OCI-LY7 (cell line): ENCODE data around the gene RCOR1. TPM values are rescaled to one million over a fixed set of nuclear protein-coding genes. Genes with fewer than 3 reads are reported as not detected.

Source experiments
- BruUV-seq: library from RNA; stranded (reverse); fragments of 400-500 nt; replicated peaks from 2 replicates; lab custom pipeline; 2021; lab: Mats Ljungman, UMichigan
- CTCF ChIA-PET: fragments of 300-600 bp; sonication (Branson Sonifier 250); formaldehyde crosslinking; loops from one replicate; lab custom pipeline; 2022; ENCODE audit warnings: antibody characterized with exemption; ENCODE audit not compliant: unreplicated experiment; lab: Charles Lee
- POLR2A ChIA-PET: fragments of 300-600 bp; sonication (Branson Sonifier 250); formaldehyde crosslinking; loops from one replicate; lab custom pipeline; 2022; ENCODE audit warnings: antibody characterized with exemption; lab: Charles Lee
- DNase-seq: peaks from one replicate; pipeline ENCODE4 v3.0.0-alpha.2; 2015; ENCODE audit warnings: low spot score
- H2AFZ ChIP-seq: fragments of 200-600 bp; sonication (generic), shearing (Covaris generic); 2 replicates; pipeline ENCODE4 v1.6.1; 2014; ENCODE audit warnings: mild to moderate bottlenecking, antibody characterized with exemption, low read length, moderate library complexity
- H3K27ac ChIP-seq: fragments of 200-600 bp; sonication (generic); 2 replicates; pipeline ENCODE4 v1.5.1; 2014; ENCODE audit warnings: mixed run types, low read depth, mild to moderate bottlenecking, moderate library complexity, low read length, inconsistent platforms; ENCODE audit not compliant: poor library complexity, severe bottlenecking
- H3K36me3 ChIP-seq: fragments of 200-600 bp; sonication (generic); 2 replicates; pipeline ENCODE4 v1.6.1; 2014; ENCODE audit warnings: mild to moderate bottlenecking, antibody characterized with exemption, low read length, moderate library complexity, mixed read lengths; ENCODE audit not compliant: insufficient read depth
- H3K4me1 ChIP-seq: fragments of 200-600 bp; sonication (generic); 2 replicates; pipeline ENCODE4 v1.5.1; 2014; ENCODE audit warnings: mild to moderate bottlenecking, low read length; ENCODE audit not compliant: insufficient read depth, poor library complexity, severe bottlenecking
- H3K4me2 ChIP-seq: fragments of 200-600 bp; sonication (generic); 2 replicates; pipeline ENCODE4 v1.6.1; 2014; ENCODE audit warnings: mild to moderate bottlenecking, low read length
- H3K4me3 ChIP-seq: fragments of 200-600 bp; sonication (generic); 2 replicates; pipeline ENCODE4 v1.5.1; 2014; ENCODE audit warnings: mild to moderate bottlenecking, low read depth, low read length; ENCODE audit not compliant: poor library complexity, severe bottlenecking
- H3K79me2 ChIP-seq: fragments of 200-600 bp; sonication (generic); 2 replicates; pipeline ENCODE4 v1.6.1; 2016; ENCODE audit warnings: low read depth, mild to moderate bottlenecking, low read length, moderate library complexity, mixed read lengths; ENCODE audit not compliant: insufficient read depth
- H3K9me2 ChIP-seq: fragments of 200-600 bp; sonication (generic); 2 replicates; pipeline ENCODE4 v1.6.1; 2016; ENCODE audit warnings: mild to moderate bottlenecking, low read length, mixed read lengths; ENCODE audit not compliant: insufficient read depth
- H3K9me3 ChIP-seq: fragments of 200-600 bp; sonication (generic); 2 replicates; pipeline ENCODE4 v1.6.1; 2014; ENCODE audit warnings: mild to moderate bottlenecking, mixed run types, low read length, mixed read lengths
- H4K20me1 ChIP-seq: fragments of 200-600 bp; sonication (generic); 2 replicates; pipeline ENCODE4 v1.6.1; 2014; ENCODE audit warnings: mild to moderate bottlenecking, antibody characterized with exemption, low read length, moderate library complexity, mixed read lengths; ENCODE audit not compliant: insufficient read depth
- EZH2phosphoT487 ChIP-seq: fragments of 200-600 bp; sonication (generic); IDR thresholded peaks from 2 replicates; pipeline ENCODE4 v1.6.1; 2018; ENCODE audit warnings: low read depth, borderline replicate concordance, mild to moderate bottlenecking, mixed run types, antibody characterized with exemption, low read length, moderate library complexity, mixed read lengths
- intact Hi-C: fragments of 100-400 bp; cut with micrococcal nuclease; formaldehyde crosslinking; loops from one replicate; pipeline ENCODE4 v1.10.0; 2022; ENCODE audit not compliant: unreplicated experiment
- total RNA-seq, 2 experiments: library from RNA; depleted of rRNA in 1 of 2; stranded (reverse); fragments of >200 nt in 1 of 2; shearing (Covaris generic) in 1 of 2; gene quantifications; 2 replicates each; pipeline ENCODE4 v1.2.3, GENCODE V29; 2014 to 2022
- TF ChIP-seq, protein P1 (sequence below): fragments of 200-600 bp; sonication (generic); conservative IDR thresholded peaks from 2 replicates; pipeline ENCODE4 v1.5.1; 2014; ENCODE audit warnings: mild to moderate bottlenecking, antibody characterized with exemption, low read length, moderate library complexity, mixed read lengths

Gene RCOR1
- total RNA-seq, 2 experiments from 2014 or later: 12.1 to 30.2 TPM

GRCh38 chr14:102768223-102769048 lies 176.0 kb downstream of the RCOR1 start:
- peak; percentile 47 for DNase-seq
- no peaks in the 10 kb centered on the region for H3K9me2 ChIP-seq
- no peak overlapping the region for H2AFZ ChIP-seq
- H4K20me1 ChIP-seq: no peaks in the 10 kb centered on the region
- TF ChIP-seq EZH2phosphoT487: no peak
- TF ChIP-seq, protein P1, sequence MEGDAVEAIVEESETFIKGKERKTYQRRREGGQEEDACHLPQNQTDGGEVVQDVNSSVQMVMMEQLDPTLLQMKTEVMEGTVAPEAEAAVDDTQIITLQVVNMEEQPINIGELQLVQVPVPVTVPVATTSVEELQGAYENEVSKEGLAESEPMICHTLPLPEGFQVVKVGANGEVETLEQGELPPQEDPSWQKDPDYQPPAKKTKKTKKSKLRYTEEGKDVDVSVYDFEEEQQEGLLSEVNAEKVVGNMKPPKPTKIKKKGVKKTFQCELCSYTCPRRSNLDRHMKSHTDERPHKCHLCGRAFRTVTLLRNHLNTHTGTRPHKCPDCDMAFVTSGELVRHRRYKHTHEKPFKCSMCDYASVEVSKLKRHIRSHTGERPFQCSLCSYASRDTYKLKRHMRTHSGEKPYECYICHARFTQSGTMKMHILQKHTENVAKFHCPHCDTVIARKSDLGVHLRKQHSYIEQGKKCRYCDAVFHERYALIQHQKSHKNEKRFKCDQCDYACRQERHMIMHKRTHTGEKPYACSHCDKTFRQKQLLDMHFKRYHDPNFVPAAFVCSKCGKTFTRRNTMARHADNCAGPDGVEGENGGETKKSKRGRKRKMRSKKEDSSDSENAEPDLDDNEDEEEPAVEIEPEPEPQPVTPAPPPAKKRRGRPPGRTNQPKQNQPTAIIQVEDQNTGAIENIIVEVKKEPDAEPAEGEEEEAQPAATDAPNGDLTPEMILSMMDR: no peak
- intact Hi-C loops: no loop called here
- no peak overlapping the region for H3K4me3 ChIP-seq
- POLR2A ChIA-PET: no interaction called here
- CTCF ChIA-PET: no interaction called here
- H3K4me2 ChIP-seq: no peak overlapping the region
- peaks cover 11% of the 10 kb centered on the region for H3K4me1 ChIP-seq
- H3K27ac ChIP-seq: no peak overlapping the region
- no TSS peak for BruUV-seq
- H3K79me2 ChIP-seq: no peaks in the 10 kb centered on the region
- no peaks in the 10 kb centered on the region for H3K9me3 ChIP-seq
- H3K36me3 ChIP-seq: no peaks in the 10 kb centered on the region

- H3K4me2 ChIP-seq: no peak overlapping the region
- no TSS peak for BruUV-seq
- DNase-seq: no peak
- peaks cover 9% of the 10 kb centered on the region for H3K4me1 ChIP-seq
- ChIA-PET POLR2A (no interaction called here), CTCF (interaction anchor here (0.7 kb wide), 1 partner anchor 758 kb away, joined by 3 read pairs; no protein-coding TSS in a partner anchor)
- no peak overlapping the region for H2AFZ ChIP-seq
- no peaks in the 10 kb centered on the region for H3K79me2 ChIP-seq
- no peak overlapping the region for H3K27ac ChIP-seq
- no peaks in the 10 kb centered on the region for H3K9me3 ChIP-seq
- H4K20me1 ChIP-seq: no peaks in the 10 kb centered on the region
- H3K9me2 ChIP-seq: no peaks in the 10 kb centered on the region
- TF ChIP-seq EZH2phosphoT487: no peak
- TF ChIP-seq, protein P1: no peak
- intact Hi-C loops: no loop called here
- no peak overlapping the region for H3K4me3 ChIP-seq
- H3K36me3 ChIP-seq: no peaks in the 10 kb centered on the region
Measured at GRCh38 chr14:102769049-102769327, 176.5 kb downstream of the RCOR1 start.
